ENCODE data around the gene ATXN2. TPM values are rescaled to one million over a fixed set of nuclear protein-coding genes. Genes with fewer than 3 reads are reported as not detected.
"Not testable (repeated sequence)": the region's sequence is repeated elsewhere in the genome, so short reads cannot be mapped to it uniquely, and the experiment has no call there.

Gene ATXN2
- total RNA-seq, 1 experiment from 2014 or later: 56.3 TPM

DNA sequence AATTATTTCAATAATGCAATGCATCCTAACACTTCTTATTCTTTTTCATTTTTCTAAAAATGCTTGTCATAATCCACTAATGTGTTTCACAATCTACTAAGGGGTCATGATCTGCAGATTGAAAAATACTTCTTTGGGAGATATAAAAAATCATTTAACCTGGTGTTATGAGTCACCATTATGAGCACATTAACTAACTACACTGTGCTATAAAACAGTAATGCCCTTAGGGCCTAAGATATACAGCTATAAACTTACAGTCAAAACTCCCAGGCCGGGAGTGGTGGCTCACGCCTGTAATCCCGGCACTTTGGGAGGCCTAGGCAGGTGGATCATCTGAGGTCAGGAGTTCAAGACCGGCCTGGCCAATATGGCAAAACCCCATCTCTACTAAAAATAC lies 14.2 kb downstream of the ATXN2 start (continued):
- TF ChIP-seq, protein P1, sequence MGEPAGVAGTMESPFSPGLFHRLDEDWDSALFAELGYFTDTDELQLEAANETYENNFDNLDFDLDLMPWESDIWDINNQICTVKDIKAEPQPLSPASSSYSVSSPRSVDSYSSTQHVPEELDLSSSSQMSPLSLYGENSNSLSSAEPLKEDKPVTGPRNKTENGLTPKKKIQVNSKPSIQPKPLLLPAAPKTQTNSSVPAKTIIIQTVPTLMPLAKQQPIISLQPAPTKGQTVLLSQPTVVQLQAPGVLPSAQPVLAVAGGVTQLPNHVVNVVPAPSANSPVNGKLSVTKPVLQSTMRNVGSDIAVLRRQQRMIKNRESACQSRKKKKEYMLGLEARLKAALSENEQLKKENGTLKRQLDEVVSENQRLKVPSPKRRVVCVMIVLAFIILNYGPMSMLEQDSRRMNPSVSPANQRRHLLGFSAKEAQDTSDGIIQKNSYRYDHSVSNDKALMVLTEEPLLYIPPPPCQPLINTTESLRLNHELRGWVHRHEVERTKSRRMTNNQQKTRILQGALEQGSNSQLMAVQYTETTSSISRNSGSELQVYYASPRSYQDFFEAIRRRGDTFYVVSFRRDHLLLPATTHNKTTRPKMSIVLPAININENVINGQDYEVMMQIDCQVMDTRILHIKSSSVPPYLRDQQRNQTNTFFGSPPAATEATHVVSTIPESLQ (CRISPR knock-in tag; IDR thresholded peaks at IDR 0.05): no peak
- no peak for TF ChIP-seq GABPB1 (CRISPR knock-in tag; IDR thresholded peaks at IDR 0.05)

DNA sequence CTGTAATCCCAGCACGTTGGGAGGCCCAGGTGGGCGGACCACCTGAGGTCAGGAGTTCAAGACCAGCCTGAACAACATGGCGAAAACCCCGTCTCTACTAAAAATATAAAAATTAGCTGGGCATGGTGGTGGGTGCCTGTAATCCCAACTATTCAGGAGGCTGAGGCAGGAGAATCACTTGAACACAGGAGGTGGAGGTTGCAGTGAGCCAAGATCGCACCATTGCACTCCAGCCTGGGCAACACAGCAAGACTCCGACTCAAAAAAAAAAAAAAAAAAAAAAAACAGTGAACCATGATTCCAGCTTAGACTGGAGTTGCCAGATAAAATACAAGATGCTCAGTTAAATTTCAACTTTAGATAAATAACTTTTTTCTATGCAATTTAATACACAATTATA lies 15.6 kb downstream of the ATXN2 start:
- CTCF ChIA-PET; H3K4me1 Mint-ChIP-seq; H3K4me3 Mint-ChIP-seq; ATAC-seq; DNase-seq (ENCODE audit: low spot score); H3K27me3 Mint-ChIP-seq (ENCODE audit: low read depth); H3K27ac Mint-ChIP-seq; H3K36me3 Mint-ChIP-seq; H3K9me3 Mint-ChIP-seq: not testable (repeated sequence)
- POLR2A ChIA-PET: interaction anchor here (0.6 to 0.7 kb wide), 2 partner anchors 9 to 96 kb away, joined by 3 read pairs; no protein-coding TSS in a partner anchor
- TF ChIP-seq ZNF121 (CRISPR knock-in tag; IDR thresholded peaks at IDR 0.05): 0 out of 2 replicates have a peak, but pooled peaks have one; percentile 15

DNA sequence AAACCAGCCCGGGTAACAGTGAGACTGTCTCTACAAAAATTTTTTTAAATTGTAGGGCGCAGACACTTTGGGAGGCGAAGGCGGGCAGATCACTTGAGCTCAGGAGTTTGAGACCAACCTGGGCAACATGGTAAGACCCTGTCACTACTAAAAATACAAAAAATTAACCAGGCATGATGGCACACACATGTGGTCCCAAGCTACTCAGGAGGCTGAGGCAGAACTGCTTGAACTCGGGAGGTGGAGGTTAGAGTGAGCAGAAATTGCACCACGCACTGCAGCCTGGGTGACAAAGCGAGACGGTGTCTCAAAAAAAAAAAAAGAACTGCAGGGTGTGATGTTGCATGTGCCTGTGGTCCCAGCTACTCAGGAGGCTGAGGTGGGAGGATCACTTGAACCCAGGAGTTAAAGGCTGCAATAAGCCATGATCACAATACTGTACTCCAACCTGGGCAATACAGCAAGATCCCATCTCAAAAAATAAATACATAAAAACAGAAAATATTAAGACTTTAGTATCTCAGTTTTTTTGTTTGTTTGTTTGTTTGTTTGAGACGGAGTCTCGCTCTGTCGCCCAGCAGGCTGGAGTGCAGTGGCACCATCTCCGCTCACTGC lies 16.9 kb downstream of the ATXN2 start:
- H3K4me3 Mint-ChIP-seq: no peak overlapping the region
- H3K36me3 Mint-ChIP-seq: peaks cover 5% of the 10 kb centered on the region
- no peaks in the 10 kb centered on the region for H3K4me1 Mint-ChIP-seq
- peak; percentile 87 for TF ChIP-seq ZNF121 (CRISPR knock-in tag; IDR thresholded peaks at IDR 0.05)
- TF ChIP-seq, protein P2, sequence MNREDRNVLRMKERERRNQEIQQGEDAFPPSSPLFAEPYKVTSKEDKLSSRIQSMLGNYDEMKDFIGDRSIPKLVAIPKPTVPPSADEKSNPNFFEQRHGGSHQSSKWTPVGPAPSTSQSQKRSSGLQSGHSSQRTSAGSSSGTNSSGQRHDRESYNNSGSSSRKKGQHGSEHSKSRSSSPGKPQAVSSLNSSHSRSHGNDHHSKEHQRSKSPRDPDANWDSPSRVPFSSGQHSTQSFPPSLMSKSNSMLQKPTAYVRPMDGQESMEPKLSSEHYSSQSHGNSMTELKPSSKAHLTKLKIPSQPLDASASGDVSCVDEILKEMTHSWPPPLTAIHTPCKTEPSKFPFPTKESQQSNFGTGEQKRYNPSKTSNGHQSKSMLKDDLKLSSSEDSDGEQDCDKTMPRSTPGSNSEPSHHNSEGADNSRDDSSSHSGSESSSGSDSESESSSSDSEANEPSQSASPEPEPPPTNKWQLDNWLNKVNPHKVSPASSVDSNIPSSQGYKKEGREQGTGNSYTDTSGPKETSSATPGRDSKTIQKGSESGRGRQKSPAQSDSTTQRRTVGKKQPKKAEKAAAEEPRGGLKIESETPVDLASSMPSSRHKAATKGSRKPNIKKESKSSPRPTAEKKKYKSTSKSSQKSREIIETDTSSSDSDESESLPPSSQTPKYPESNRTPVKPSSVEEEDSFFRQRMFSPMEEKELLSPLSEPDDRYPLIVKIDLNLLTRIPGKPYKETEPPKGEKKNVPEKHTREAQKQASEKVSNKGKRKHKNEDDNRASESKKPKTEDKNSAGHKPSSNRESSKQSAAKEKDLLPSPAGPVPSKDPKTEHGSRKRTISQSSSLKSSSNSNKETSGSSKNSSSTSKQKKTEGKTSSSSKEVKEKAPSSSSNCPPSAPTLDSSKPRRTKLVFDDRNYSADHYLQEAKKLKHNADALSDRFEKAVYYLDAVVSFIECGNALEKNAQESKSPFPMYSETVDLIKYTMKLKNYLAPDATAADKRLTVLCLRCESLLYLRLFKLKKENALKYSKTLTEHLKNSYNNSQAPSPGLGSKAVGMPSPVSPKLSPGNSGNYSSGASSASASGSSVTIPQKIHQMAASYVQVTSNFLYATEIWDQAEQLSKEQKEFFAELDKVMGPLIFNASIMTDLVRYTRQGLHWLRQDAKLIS (CRISPR knock-in tag; IDR thresholded peaks at IDR 0.05; ENCODE audit: borderline replicate concordance): no peak
- ChIA-PET POLR2A (no interaction called here), CTCF (no interaction called here)
- no peaks in the 10 kb centered on the region for H3K9me3 Mint-ChIP-seq
- DNase-seq (ENCODE audit: low spot score) (no peak), ATAC-seq (no peak)
- H3K27me3 Mint-ChIP-seq (ENCODE audit: low read depth): no peaks in the 10 kb centered on the region
- H3K27ac Mint-ChIP-seq: 0 out of 2 replicates have a peak overlapping the region, but pooled peaks have one; percentile 36

DNA sequence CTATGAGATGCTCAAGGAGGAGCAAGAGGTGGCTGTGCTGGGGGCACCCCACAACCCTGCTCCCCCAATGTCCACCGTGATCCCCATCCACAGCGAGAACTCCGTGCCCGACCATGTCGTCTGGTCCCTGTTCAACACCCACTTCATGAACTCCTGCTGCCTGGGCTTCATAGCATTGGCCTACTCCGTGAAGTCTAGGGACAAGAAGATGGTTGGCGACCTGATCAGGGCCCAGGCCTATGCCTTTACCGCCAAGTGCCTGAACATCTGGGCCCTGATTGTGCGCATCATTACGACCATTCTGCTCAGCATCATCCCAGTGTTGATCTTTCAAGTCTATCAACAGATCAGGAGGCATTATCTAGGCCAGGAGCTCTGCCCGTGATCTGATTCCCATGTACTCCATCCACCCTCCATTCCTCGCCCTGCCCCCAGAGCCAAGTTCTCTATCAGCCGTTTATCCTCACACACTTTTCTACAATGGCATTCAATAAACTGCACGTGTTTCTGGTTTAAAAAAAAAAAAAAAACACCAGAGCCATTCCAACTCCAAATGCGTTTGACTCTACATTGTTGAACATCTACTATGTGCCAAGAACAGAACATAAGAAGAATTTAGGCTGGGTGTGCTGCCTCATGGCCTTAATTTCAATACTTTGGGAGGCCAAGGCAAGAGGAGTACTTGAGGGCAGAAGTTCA lies 17.5 kb downstream of the ATXN2 start:
- H3K27ac Mint-ChIP-seq: peak overlapping the region; percentile 36; the same call in 1 of the 2 replicates
- no peaks in the 10 kb centered on the region for H3K27me3 Mint-ChIP-seq (ENCODE audit: low read depth)
- H3K4me1 Mint-ChIP-seq: no peaks in the 10 kb centered on the region
- POLR2A ChIA-PET: no interaction called here
- H3K9me3 Mint-ChIP-seq: no peaks in the 10 kb centered on the region
- H3K36me3 Mint-ChIP-seq: peaks cover 5% of the 10 kb centered on the region
- TF ChIP-seq, protein P3, sequence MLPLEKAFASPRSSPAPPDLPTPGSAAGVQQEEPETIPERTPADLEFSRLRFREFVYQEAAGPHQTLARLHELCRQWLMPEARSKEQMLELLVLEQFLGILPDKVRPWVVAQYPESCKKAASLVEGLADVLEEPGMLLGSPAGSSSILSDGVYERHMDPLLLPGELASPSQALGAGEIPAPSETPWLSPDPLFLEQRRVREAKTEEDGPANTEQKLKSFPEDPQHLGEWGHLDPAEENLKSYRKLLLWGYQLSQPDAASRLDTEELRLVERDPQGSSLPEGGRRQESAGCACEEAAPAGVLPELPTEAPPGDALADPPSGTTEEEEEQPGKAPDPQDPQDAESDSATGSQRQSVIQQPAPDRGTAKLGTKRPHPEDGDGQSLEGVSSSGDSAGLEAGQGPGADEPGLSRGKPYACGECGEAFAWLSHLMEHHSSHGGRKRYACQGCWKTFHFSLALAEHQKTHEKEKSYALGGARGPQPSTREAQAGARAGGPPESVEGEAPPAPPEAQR (CRISPR knock-in tag; IDR thresholded peaks at IDR 0.05): no peak
- TF ChIP-seq RELA (CRISPR knock-in tag; IDR thresholded peaks at IDR 0.05; ENCODE audit: borderline replicate concordance) (no peak), ZNF317 (CRISPR knock-in tag; IDR thresholded peaks at IDR 0.05; ENCODE audit: borderline replicate concordance, low read depth) (peak; percentile 51; the same call in 1 of the 2 replicates)
- H3K4me3 Mint-ChIP-seq: no peak overlapping the region
- DNase-seq (ENCODE audit: low spot score) (no peak), ATAC-seq (no peak)
- CTCF ChIA-PET: no interaction called here

DNA sequence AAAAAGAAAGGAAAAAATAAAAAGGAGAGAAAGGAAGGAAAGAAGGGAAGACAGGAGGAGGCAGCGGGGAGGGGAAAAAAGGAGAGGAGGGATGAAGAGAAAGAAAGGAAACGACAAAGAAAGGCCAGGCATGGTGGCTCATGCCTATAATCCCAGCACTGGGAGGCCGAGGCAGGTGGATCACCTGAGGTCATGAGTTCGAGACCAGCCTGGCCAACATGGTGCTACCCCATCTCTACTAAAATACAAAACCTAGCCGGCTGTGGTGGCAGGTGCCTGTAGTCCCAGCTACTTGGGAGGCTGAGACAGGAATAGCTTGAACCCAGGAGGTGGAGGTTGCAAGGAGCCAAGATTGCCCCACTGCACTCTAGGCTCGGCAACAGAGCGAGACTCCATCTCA lies 18.4 kb downstream of the ATXN2 start:
- CTCF ChIA-PET: no interaction called here
- Mint-ChIP-seq H3K27me3 (ENCODE audit: low read depth) (no peaks in the 10 kb centered on the region), H3K4me1 (no peaks in the 10 kb centered on the region), H3K4me3 (no peak overlapping the region), H3K36me3 (peaks cover 5% of the 10 kb centered on the region), H3K27ac (no peak overlapping the region), H3K9me3 (no peaks in the 10 kb centered on the region)
- DNase-seq (ENCODE audit: low spot score) (no peak), ATAC-seq (no peak)
- POLR2A ChIA-PET: interaction anchor here (0.7 kb wide), 2 partner anchors 48 to 323 kb away, joined by 3 to 6 read pairs; no protein-coding TSS in a partner anchor
- TF ChIP-seq ELF4 (CRISPR knock-in tag; IDR thresholded peaks at IDR 0.05; ENCODE audit: low read depth) (no peak), NR3C1 (CRISPR knock-in tag; conservative IDR thresholded peaks at IDR 0.05; ENCODE audit: low read depth) (no peak), ZBTB21 (CRISPR knock-in tag; IDR thresholded peaks at IDR 0.05; ENCODE audit: borderline replicate concordance) (no peak), ZNF219 (CRISPR knock-in tag; IDR thresholded peaks at IDR 0.05; ENCODE audit: borderline replicate concordance) (no peak), ZNF423 (CRISPR knock-in tag; IDR thresholded peaks at IDR 0.05) (no peak)
- TF ChIP-seq, protein P4, sequence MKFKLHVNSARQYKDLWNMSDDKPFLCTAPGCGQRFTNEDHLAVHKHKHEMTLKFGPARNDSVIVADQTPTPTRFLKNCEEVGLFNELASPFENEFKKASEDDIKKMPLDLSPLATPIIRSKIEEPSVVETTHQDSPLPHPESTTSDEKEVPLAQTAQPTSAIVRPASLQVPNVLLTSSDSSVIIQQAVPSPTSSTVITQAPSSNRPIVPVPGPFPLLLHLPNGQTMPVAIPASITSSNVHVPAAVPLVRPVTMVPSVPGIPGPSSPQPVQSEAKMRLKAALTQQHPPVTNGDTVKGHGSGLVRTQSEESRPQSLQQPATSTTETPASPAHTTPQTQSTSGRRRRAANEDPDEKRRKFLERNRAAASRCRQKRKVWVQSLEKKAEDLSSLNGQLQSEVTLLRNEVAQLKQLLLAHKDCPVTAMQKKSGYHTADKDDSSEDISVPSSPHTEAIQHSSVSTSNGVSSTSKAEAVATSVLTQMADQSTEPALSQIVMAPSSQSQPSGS (CRISPR knock-in tag; IDR thresholded peaks at IDR 0.05; ENCODE audit: borderline replicate concordance, low read depth): no peak
- TF ChIP-seq, protein P5, sequence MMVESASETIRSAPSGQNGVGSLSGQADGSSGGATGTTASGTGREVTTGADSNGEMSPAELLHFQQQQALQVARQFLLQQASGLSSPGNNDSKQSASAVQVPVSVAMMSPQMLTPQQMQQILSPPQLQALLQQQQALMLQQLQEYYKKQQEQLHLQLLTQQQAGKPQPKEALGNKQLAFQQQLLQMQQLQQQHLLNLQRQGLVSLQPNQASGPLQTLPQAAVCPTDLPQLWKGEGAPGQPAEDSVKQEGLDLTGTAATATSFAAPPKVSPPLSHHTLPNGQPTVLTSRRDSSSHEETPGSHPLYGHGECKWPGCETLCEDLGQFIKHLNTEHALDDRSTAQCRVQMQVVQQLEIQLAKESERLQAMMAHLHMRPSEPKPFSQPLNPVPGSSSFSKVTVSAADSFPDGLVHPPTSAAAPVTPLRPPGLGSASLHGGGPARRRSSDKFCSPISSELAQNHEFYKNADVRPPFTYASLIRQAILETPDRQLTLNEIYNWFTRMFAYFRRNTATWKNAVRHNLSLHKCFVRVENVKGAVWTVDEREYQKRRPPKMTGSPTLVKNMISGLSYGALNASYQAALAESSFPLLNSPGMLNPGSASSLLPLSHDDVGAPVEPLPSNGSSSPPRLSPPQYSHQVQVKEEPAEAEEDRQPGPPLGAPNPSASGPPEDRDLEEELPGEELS (CRISPR knock-in tag; IDR thresholded peaks at IDR 0.05): no peak

Measured in WTC11 (cell line).